ENCODE data around the gene GPR107. TPM values are rescaled to one million over a fixed set of nuclear protein-coding genes. Genes with fewer than 3 reads are reported as not detected.
A peak's percentile ranks its signal among the peaks of the same experiment; 100 is the strongest.

Gene GPR107
- total and polyA plus RNA-seq, 2 experiments from 2014 or later: 6.2 to 30.7 TPM

DNA sequence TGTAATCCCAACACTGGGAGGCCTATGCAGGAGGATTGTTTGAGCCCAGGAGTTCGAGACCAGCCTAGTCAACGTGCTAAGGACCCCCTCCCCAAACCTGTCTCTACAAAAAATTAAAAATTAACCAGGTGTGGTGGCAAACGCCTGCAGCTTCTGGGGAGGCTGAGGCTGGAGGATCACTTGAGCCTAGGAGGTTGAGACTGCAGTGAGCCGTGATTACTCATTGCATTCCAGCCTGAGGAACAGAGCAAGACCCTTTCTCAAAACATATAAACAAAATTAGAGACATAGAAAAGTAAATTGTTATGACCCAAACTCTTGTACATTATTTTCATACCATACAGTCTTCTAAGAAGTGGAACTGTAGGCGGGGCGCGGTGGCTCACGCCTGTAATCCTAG, 1.1 kb downstream of the GPR107 start:
- Histone ChIP-seq H3K4me2 (peak overlapping the region; percentile 94), H3K9me2 (ENCODE audit: insufficient read depth) (no peaks in the 10 kb centered on the region), H3F3A (replicated peaks; ENCODE audit: low read depth) (0 out of 2 replicates have a peak, but pooled peaks cover 7% of the 10 kb centered on the region), H4K20me1 (replicated peaks; ENCODE audit: insufficient read depth) (0 out of 2 replicates have a peak, but pooled peaks cover 4% of the 10 kb centered on the region), H3K36me3 (ENCODE audit: insufficient read depth) (no peaks in the 10 kb centered on the region), H2AFZ (no peak overlapping the region; the same call in 1 of the 2 replicates), H3K4me3 (peak overlapping the region; percentile 98), H3K27ac (ENCODE audit: low read depth) (no peak overlapping the region), H3K79me2 (replicated peaks; ENCODE audit: insufficient read depth) (peaks cover 61% of the 10 kb centered on the region), H3K27me3 (ENCODE audit: insufficient read depth) (no peaks in the 10 kb centered on the region), H3K4me1 (ENCODE audit: insufficient read depth) (peaks cover 25% of the 10 kb centered on the region; the same call in 1 of the 2 replicates)
- Mint-ChIP-seq H3K27me3 (ENCODE audit: insufficient read depth, low read depth, poor library complexity) (peaks cover 3% of the 10 kb centered on the region), H3K36me3 (ENCODE audit: low read depth) (peaks cover 2% of the 10 kb centered on the region; the same call in 1 of the 3 replicates), H3K4me3 (peak overlapping the region; percentile 96), H3K27ac (no peak overlapping the region), H3K9me3 (no peaks in the 10 kb centered on the region), H3K4me1 (peaks cover 9% of the 10 kb centered on the region)
- no peak for ATAC-seq
- no peak for DNase-seq (ENCODE audit: low spot score)
- TF ChIP-seq EZH2phosphoT487 (IDR thresholded peaks at IDR 0.05; ENCODE audit: unreplicated experiment) (no peak), ZNF331 (CRISPR knock-in tag; IDR thresholded peaks at IDR 0.05; ENCODE audit: low read depth) (no peak), CREB1 (CRISPR knock-in tag; IDR thresholded peaks at IDR 0.05; ENCODE audit: low read depth) (no peak), ZNF114 (CRISPR knock-in tag; IDR thresholded peaks at IDR 0.05) (no peak), POLR2AphosphoS5 (IDR thresholded peaks at IDR 0.05; ENCODE audit: low read depth) (no peak)
- TF ChIP-seq, protein P1, sequence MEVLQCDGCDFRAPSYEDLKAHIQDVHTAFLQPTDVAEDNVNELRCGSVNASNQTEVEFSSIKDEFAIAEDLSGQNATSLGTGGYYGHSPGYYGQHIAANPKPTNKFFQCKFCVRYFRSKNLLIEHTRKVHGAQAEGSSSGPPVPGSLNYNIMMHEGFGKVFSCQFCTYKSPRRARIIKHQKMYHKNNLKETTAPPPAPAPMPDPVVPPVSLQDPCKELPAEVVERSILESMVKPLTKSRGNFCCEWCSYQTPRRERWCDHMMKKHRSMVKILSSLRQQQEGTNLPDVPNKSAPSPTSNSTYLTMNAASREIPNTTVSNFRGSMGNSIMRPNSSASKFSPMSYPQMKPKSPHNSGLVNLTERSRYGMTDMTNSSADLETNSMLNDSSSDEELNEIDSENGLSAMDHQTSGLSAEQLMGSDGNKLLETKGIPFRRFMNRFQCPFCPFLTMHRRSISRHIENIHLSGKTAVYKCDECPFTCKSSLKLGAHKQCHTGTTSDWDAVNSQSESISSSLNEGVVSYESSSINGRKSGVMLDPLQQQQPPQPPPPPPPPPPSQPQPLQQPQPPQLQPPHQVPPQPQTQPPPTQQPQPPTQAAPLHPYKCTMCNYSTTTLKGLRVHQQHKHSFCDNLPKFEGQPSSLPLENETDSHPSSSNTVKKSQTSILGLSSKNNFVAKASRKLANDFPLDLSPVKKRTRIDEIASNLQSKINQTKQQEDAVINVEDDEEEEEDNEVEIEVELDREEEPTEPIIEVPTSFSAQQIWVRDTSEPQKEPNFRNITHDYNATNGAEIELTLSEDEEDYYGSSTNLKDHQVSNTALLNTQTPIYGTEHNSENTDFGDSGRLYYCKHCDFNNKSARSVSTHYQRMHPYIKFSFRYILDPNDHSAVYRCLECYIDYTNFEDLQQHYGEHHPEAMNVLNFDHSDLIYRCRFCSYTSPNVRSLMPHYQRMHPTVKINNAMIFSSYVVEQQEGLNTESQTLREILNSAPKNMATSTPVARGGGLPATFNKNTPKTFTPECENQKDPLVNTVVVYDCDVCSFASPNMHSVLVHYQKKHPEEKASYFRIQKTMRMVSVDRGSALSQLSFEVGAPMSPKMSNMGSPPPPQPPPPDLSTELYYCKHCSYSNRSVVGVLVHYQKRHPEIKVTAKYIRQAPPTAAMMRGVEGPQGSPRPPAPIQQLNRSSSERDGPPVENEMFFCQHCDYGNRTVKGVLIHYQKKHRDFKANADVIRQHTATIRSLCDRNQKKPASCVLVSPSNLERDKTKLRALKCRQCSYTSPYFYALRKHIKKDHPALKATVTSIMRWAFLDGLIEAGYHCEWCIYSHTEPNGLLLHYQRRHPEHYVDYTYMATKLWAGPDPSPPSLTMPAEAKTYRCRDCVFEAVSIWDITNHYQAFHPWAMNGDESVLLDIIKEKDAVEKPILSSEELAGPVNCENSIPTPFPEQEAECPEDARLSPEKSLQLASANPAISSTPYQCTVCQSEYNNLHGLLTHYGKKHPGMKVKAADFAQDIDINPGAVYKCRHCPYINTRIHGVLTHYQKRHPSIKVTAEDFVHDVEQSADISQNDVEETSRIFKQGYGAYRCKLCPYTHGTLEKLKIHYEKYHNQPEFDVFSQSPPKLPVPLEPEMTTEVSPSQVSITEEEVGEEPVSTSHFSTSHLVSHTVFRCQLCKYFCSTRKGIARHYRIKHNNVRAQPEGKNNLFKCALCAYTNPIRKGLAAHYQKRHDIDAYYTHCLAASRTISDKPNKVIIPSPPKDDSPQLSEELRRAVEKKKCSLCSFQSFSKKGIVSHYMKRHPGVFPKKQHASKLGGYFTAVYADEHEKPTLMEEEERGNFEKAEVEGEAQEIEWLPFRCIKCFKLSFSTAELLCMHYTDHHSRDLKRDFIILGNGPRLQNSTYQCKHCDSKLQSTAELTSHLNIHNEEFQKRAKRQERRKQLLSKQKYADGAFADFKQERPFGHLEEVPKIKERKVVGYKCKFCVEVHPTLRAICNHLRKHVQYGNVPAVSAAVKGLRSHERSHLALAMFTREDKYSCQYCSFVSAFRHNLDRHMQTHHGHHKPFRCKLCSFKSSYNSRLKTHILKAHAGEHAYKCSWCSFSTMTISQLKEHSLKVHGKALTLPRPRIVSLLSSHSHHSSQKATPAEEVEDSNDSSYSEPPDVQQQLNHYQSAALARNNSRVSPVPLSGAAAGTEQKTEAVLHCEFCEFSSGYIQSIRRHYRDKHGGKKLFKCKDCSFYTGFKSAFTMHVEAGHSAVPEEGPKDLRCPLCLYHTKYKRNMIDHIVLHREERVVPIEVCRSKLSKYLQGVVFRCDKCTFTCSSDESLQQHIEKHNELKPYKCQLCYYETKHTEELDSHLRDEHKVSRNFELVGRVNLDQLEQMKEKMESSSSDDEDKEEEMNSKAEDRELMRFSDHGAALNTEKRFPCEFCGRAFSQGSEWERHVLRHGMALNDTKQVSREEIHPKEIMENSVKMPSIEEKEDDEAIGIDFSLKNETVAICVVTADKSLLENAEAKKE (CRISPR knock-in tag; IDR thresholded peaks at IDR 0.05): no peak
- TF ChIP-seq, protein P2, sequence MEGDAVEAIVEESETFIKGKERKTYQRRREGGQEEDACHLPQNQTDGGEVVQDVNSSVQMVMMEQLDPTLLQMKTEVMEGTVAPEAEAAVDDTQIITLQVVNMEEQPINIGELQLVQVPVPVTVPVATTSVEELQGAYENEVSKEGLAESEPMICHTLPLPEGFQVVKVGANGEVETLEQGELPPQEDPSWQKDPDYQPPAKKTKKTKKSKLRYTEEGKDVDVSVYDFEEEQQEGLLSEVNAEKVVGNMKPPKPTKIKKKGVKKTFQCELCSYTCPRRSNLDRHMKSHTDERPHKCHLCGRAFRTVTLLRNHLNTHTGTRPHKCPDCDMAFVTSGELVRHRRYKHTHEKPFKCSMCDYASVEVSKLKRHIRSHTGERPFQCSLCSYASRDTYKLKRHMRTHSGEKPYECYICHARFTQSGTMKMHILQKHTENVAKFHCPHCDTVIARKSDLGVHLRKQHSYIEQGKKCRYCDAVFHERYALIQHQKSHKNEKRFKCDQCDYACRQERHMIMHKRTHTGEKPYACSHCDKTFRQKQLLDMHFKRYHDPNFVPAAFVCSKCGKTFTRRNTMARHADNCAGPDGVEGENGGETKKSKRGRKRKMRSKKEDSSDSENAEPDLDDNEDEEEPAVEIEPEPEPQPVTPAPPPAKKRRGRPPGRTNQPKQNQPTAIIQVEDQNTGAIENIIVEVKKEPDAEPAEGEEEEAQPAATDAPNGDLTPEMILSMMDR (conservative IDR thresholded peaks at IDR 0.05; ENCODE audit: low read depth in 2 of 2): no peak
- TF ChIP-seq, protein P3, sequence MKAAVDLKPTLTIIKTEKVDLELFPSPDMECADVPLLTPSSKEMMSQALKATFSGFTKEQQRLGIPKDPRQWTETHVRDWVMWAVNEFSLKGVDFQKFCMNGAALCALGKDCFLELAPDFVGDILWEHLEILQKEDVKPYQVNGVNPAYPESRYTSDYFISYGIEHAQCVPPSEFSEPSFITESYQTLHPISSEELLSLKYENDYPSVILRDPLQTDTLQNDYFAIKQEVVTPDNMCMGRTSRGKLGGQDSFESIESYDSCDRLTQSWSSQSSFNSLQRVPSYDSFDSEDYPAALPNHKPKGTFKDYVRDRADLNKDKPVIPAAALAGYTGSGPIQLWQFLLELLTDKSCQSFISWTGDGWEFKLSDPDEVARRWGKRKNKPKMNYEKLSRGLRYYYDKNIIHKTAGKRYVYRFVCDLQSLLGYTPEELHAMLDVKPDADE (IDR thresholded peaks at IDR 0.05): no peak

Measured in GM23338 (cell line).